Colonic mucosa (tissue), 4 donors: ENCODE results near the gene AFTPH. TPM values are rescaled to one million over a fixed set of nuclear protein-coding genes. Genes with fewer than 3 reads are reported as not detected.
"Not testable (repeated sequence)": the region's sequence is repeated elsewhere in the genome, so short reads cannot be mapped to it uniquely, and the experiment has no call there.

ENCODE experiments used
- DNase-seq: peaks from one replicate; pipeline ENCODE4 v3.0.0-alpha.2; 2020
- H3K27ac ChIP-seq: fragments of 200-600 bp; one replicate; pipeline ENCODE4 v1.8.0; 2021
- H3K27me3 ChIP-seq: fragments of 200-600 bp; one replicate; pipeline ENCODE4 v1.8.0; 2021
- H3K36me3 ChIP-seq: fragments of 200-600 bp; one replicate; pipeline ENCODE4 v1.8.0; 2021
- H3K4me1 ChIP-seq: fragments of 200-600 bp; one replicate; pipeline ENCODE4 v1.8.0; 2021; ENCODE audit warnings: mild to moderate bottlenecking
- H3K4me3 ChIP-seq: fragments of 200-600 bp; one replicate; pipeline ENCODE4 v1.8.0; 2021
- H3K9ac ChIP-seq, 2 donors: one replicate each; pipeline ENCODE4 v1.7.0; 2013; ENCODE audit warnings: control low read depth in 2 of 2, low read depth in 2 of 2, low read length in 2 of 2
- H3K9me3 ChIP-seq: fragments of 200-600 bp; one replicate; pipeline ENCODE4 v1.8.0; 2021
- intact Hi-C: fragments of 100-400 bp; cut with DNase I; formaldehyde crosslinking; loops from one replicate; pipeline ENCODE4 v1.14.1; 2022
- total RNA-seq, 2 donors: library from RNA; stranded (reverse); fragmentation: NEBNext Ultra II Directional in 1 of 2; extraction: Animal tissue kit (Norgen Biotek cat#: 25700) in 1 of 2; gene quantifications; one replicate each; pipeline ENCODE4 v1.2.1, GENCODE V29; 2021
- TF ChIP-seq, protein P1 (sequence below): fragments of 200-600 bp; IDR thresholded peaks from one replicate; pipeline ENCODE4 v1.8.0; 2022; ENCODE audit warnings: antibody characterized with exemption, mild to moderate bottlenecking
- donor health status: healthy.
- donor health status: DM: no; HTN: no; CAD: no.
- donor health status: DM: no; HTN: no; CAD: no.

AFTPH gene
- total RNA-seq, 2 donors from 2014 or later: 49.4 to 67.3 TPM

DNA sequence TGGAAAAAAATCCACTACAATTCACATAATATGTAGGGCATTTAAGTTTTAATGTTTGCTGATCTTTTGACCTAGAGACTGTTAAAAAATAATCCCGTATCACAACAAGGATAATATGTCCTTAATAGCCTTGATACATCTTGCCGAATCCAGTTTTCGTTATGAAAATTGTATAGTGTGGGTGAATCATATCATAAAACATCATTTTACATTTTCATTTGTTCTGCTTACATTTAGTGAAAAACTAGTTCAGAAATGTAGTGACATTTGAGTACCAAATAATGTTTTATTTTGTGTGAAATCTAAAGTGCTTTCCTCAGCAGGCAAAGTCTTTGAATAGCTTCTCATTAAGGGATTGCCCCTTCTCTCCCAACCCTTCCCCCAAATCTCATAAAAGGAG, 1.9 kb downstream of the AFTPH start:
- intact Hi-C loops: no loop called here
- peak overlapping the region; percentile 87 for H3K4me3 ChIP-seq
- no peak for DNase-seq
- peak overlapping the region in 1 of 2 donors; percentile 100 for H3K9ac ChIP-seq
- no peak overlapping the region for H3K27ac ChIP-seq
- H3K4me1 ChIP-seq: peaks cover 5% of the 10 kb centered on the region
- H3K36me3 ChIP-seq: no peaks in the 10 kb centered on the region
- no peaks in the 10 kb centered on the region for H3K27me3 ChIP-seq
- H3K9me3 ChIP-seq: no peaks in the 10 kb centered on the region
- TF ChIP-seq, protein P1, sequence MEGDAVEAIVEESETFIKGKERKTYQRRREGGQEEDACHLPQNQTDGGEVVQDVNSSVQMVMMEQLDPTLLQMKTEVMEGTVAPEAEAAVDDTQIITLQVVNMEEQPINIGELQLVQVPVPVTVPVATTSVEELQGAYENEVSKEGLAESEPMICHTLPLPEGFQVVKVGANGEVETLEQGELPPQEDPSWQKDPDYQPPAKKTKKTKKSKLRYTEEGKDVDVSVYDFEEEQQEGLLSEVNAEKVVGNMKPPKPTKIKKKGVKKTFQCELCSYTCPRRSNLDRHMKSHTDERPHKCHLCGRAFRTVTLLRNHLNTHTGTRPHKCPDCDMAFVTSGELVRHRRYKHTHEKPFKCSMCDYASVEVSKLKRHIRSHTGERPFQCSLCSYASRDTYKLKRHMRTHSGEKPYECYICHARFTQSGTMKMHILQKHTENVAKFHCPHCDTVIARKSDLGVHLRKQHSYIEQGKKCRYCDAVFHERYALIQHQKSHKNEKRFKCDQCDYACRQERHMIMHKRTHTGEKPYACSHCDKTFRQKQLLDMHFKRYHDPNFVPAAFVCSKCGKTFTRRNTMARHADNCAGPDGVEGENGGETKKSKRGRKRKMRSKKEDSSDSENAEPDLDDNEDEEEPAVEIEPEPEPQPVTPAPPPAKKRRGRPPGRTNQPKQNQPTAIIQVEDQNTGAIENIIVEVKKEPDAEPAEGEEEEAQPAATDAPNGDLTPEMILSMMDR: no peak

DNA sequence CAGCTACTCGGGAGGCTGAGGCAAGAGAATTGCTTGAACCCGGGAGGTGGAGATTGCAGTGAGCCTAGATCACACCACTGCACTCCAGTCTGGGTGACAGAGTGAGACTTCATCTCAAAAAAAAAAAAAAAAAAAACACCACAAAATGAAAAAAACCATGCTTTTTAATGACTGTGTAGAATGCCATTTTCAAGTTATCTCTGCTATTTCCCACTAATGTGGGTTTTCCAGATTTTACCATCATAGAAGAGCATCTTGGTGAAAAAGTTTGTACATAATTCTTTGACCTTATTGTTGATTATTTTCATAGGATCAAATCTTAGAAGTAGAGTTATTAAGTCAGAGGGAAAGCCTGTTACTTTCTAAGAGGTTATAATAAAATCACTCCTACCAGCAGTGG, 6.8 kb downstream of the AFTPH start:
- H3K27ac ChIP-seq, intact Hi-C loops, H3K27me3 ChIP-seq, H3K9me3 ChIP-seq, DNase-seq, H3K36me3 ChIP-seq, H3K9ac ChIP-seq, H3K4me3 ChIP-seq, H3K4me1 ChIP-seq: not testable (repeated sequence)

DNA sequence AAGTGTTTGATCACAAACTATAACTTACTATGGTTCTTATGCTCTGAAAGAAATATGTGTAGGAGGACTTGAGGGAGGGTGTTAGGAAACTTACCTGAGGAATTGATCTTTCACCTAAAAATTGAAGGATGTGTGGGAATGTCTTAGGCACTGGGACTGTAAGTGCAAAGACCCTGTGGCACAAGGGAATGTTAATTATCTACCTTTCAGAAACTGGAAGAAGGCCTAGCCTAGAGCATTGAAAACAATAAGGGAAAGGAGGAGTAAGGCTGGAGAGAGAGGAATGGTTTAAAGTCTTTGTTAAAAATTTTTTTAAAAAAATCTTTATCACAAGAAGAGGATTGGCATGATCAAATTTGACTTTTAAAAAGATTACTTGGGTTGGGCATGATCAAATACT, 7.9 kb downstream of the AFTPH start:
- intact Hi-C loops: no loop called here
- TF ChIP-seq, protein P1: no peak
- H3K27ac ChIP-seq: no peak overlapping the region
- no peak overlapping the region for H3K9ac ChIP-seq
- H3K9me3 ChIP-seq: no peaks in the 10 kb centered on the region
- no peaks in the 10 kb centered on the region for H3K27me3 ChIP-seq
- H3K36me3 ChIP-seq: no peaks in the 10 kb centered on the region
- peaks cover 2% of the 10 kb centered on the region for H3K4me1 ChIP-seq
- H3K4me3 ChIP-seq: no peak overlapping the region
- no peak for DNase-seq

DNA sequence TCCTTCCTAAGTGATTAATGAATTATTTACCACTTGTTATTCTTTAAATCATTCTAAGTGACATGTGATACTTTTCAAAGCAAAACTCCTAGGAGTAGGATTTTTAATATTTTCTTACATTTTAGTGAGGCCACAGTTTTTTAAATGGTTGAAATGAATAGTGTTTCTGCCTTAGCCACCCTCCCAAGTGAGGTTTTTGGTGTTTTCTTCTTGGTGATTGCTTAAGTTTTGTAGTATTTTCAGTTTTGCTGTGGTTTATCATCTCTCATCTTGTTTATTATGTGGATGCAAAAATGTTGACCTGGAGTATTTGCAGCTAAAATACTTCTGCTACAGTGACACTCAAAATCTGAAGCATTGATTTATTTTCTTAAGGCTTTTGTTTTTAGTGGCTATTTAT, 9.8 kb downstream of the AFTPH start:
- intact Hi-C loops: no loop called here
- TF ChIP-seq, protein P1: no peak
- H3K36me3 ChIP-seq: no peaks in the 10 kb centered on the region
- no peaks in the 10 kb centered on the region for H3K9me3 ChIP-seq
- no peaks in the 10 kb centered on the region for H3K27me3 ChIP-seq
- no peak for DNase-seq
- H3K4me3 ChIP-seq: no peak overlapping the region
- H3K9ac ChIP-seq: no peak overlapping the region
- no peaks in the 10 kb centered on the region for H3K4me1 ChIP-seq
- H3K27ac ChIP-seq: no peak overlapping the region

DNA sequence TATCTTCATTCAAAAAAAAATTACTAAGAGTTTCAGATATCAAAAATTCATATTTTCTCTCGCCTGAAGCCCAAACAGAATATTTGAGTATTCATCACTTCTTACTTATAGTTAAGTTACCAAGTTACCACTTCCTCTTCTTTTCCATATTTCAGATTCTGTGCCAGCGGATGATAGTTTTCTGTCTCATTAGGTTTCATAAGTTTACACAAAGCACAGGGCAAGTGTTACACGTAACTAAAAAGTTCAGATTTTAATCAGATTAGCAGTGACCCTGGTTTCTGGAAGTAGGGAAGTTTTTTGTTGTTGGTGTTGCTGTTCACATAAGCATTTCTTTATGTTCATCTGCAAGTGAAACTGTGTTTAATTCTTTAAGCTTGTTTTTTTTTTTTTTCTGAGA, 10.2 kb downstream of the AFTPH start:
- no peak overlapping the region for H3K27ac ChIP-seq
- intact Hi-C loops: no loop called here

DNA sequence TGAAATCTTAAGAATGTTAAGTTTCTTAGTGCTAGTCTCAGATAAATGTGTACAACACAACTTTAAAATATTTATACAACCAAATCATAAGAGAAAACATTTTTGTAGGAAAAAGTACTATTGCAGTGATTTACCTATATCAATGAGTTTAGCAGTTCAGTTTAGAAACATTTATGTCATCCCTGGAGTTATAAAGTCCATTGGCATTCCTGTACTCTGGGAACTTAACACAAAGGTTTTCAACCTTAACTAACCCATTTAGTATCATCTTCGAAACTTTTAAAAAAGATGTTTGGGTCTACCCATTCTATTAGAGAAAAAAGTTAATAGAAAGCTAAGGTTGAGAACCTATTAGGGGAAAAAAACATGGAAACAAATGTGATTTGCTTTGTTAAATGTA, 10.9 kb downstream of the AFTPH start:
- no peak for DNase-seq
- H3K27ac ChIP-seq: no peak overlapping the region
- H3K4me3 ChIP-seq: no peak overlapping the region
- no peaks in the 10 kb centered on the region for H3K4me1 ChIP-seq
- H3K9ac ChIP-seq: no peak overlapping the region
- intact Hi-C loops: no loop called here
- TF ChIP-seq, protein P1: no peak
- no peaks in the 10 kb centered on the region for H3K27me3 ChIP-seq
- H3K36me3 ChIP-seq: no peaks in the 10 kb centered on the region
- H3K9me3 ChIP-seq: no peaks in the 10 kb centered on the region

More for the DNA sequence above, 10.2 kb downstream of the AFTPH start:
- DNase-seq: no peak
- Histone ChIP-seq H3K36me3 (no peaks in the 10 kb centered on the region), H3K4me3 (no peak overlapping the region), H3K9me3 (no peaks in the 10 kb centered on the region), H3K9ac (no peak overlapping the region), H3K27me3 (no peaks in the 10 kb centered on the region), H3K4me1 (no peaks in the 10 kb centered on the region)
- TF ChIP-seq, protein P1: no peak
